Neuronal stem cell (in vitro differentiated cells): ENCODE data around the gene RAE1.

Experiments used
- DNase-seq: peaks from one replicate; pipeline ENCODE4 v3.0.0-alpha.2; 2013; ENCODE audit warnings: low spot score
- H2AFZ ChIP-seq: one replicate; pipeline ENCODE4 v1.6.1; 2013; ENCODE audit warnings: mild to moderate bottlenecking, low read length, inconsistent platforms
- H2AK5ac ChIP-seq: 2 replicates; pipeline ENCODE4 v1.6.1; 2013; ENCODE audit warnings: low read depth, mild to moderate bottlenecking, inconsistent platforms, low read length, moderate library complexity, mixed read lengths
- H2BK120ac ChIP-seq: 2 replicates; pipeline ENCODE4 v1.6.1; 2013; ENCODE audit warnings: low read depth, mild to moderate bottlenecking, inconsistent platforms, low read length, moderate library complexity, mixed read lengths
- H2BK12ac ChIP-seq: one replicate; pipeline ENCODE4 v1.6.1; 2013; ENCODE audit warnings: low read length, inconsistent platforms
- H2BK15ac ChIP-seq: 2 replicates; pipeline ENCODE4 v1.6.1; 2013; ENCODE audit warnings: mild to moderate bottlenecking, low read length, inconsistent platforms, mixed read lengths
- H2BK5ac ChIP-seq: one replicate; pipeline ENCODE4 v1.6.1; 2013; ENCODE audit warnings: inconsistent platforms, mild to moderate bottlenecking, low read length, moderate library complexity
- H3K14ac ChIP-seq: one replicate; pipeline ENCODE4 v1.6.1; 2013; ENCODE audit warnings: low read length, inconsistent platforms
- H3K18ac ChIP-seq: 2 replicates; pipeline ENCODE4 v1.6.1; 2013; ENCODE audit warnings: low read length, inconsistent platforms
- H3K23ac ChIP-seq: 2 replicates; pipeline ENCODE4 v1.6.1; 2013; ENCODE audit warnings: low read depth, mild to moderate bottlenecking, mixed read lengths, low read length, inconsistent platforms; ENCODE audit not compliant: poor library complexity
- H3K27ac ChIP-seq: replicated peaks from 3 replicates; pipeline ENCODE4 v1.5.1; 2013; ENCODE audit warnings: low read length, inconsistent platforms
- H3K27me3 ChIP-seq, 3 experiments: 2 replicates each; pipeline ENCODE4 v1.6.1; 2013; ENCODE audit warnings: low read length in 3 of 3, mild to moderate bottlenecking in 2 of 3, inconsistent platforms in 1 of 3, low read depth in 1 of 3, mixed read lengths in 1 of 3, moderate library complexity in 1 of 3; ENCODE audit not compliant: control insufficient read depth in 3 of 3, insufficient read depth in 3 of 3
- H3K36me3 ChIP-seq, 2 donors: replicated peaks in 1 of 2; 2 replicates each; pipeline ENCODE4 v1.6.1; 2013; ENCODE audit warnings: low read length in 2 of 2; ENCODE audit not compliant: control insufficient read depth in 2 of 2, insufficient read depth in 2 of 2
- H3K4ac ChIP-seq: 2 replicates; pipeline ENCODE4 v1.6.1; 2013; ENCODE audit warnings: inconsistent platforms, mild to moderate bottlenecking, low read length, moderate library complexity
- H3K4me1 ChIP-seq, 2 donors: 1 replicate in 1 of 2; 2 replicates in 1 of 2; pipeline ENCODE4 v1.6.1; 2013; ENCODE audit warnings: low read length in 2 of 2, low read depth in 1 of 2; ENCODE audit not compliant: control insufficient read depth in 2 of 2, insufficient read depth in 1 of 2
- H3K4me2 ChIP-seq: one replicate; pipeline ENCODE4 v1.6.1; 2013; ENCODE audit warnings: mild to moderate bottlenecking, low read length, inconsistent platforms; ENCODE audit not compliant: insufficient read depth, poor library complexity, severe bottlenecking
- H3K4me3 ChIP-seq, 2 donors: 2 replicates each; pipeline ENCODE4 v1.5.1; 2013; ENCODE audit warnings: low read length in 2 of 2, mild to moderate bottlenecking in 2 of 2, inconsistent platforms in 1 of 2, moderate library complexity in 1 of 2
- H3K79me1 ChIP-seq: one replicate; pipeline ENCODE4 v1.6.1; 2013; ENCODE audit warnings: low read depth, mild to moderate bottlenecking, inconsistent platforms, low read length, moderate library complexity
- H3K9ac ChIP-seq: one replicate; pipeline ENCODE4 v1.6.1; 2013; ENCODE audit warnings: mild to moderate bottlenecking, low read depth, low read length, inconsistent platforms; ENCODE audit not compliant: poor library complexity
- H3K9me3 ChIP-seq, 2 donors: replicated peaks in 1 of 2; 2 replicates each; pipeline versions ENCODE3 to v1.6.1; 2013; ENCODE audit warnings: low read length in 2 of 2, mild to moderate bottlenecking in 2 of 2, inconsistent platforms in 1 of 2, low read depth in 1 of 2, mixed read lengths in 1 of 2, moderate library complexity in 1 of 2; ENCODE audit not compliant: control insufficient read depth in 2 of 2, insufficient read depth in 1 of 2
- H4K8ac ChIP-seq: one replicate; pipeline ENCODE4 v1.6.1; 2013; ENCODE audit warnings: low read depth, mild to moderate bottlenecking, inconsistent platforms, low read length, moderate library complexity
- H4K91ac ChIP-seq: one replicate; pipeline ENCODE4 v1.6.1; 2013; ENCODE audit warnings: low read length, low read depth, mild to moderate bottlenecking, inconsistent platforms; ENCODE audit not compliant: poor library complexity
- WGBS, 2 donors: extraction: QIAGEN DNeasy Blood & Tissue Kit; methylation state at CpG; one replicate each; pipeline ENCODE4 v1.1.7; 2013; ENCODE audit warnings: missing lambda C conversion rate in 2 of 2, mixed read lengths in 1 of 2; ENCODE audit not compliant: insufficient read length in 2 of 2, insufficient replicate concordance in 1 of 2; ENCODE audit errors: extremely low coverage in 2 of 2; 5-methylcytosine and 5-hydroxymethylcytosine counted together

Gene RAE1

DNA sequence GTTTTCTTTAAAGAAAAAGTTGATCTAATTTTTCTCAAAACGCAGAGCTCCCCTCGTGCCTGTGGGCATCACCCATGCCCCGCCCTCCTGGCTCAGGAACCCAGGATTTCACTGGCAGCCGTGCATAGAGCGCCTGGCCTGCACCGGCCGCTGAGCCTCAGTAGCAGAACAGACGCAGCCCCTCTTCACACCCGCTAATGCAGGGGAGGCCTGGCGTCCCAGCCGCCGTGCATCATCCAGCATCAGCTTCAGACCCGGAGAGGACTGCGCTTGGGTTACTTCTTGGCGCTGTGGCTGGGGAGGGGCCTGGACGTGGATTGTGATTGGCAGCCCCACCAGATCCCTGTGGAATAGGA lies 58.2 kb downstream of the RAE1 start:
- no peak for DNase-seq
- H2BK120ac ChIP-seq, result no peak overlapping the region
- no peak overlapping the region for H2AFZ ChIP-seq
- H2BK15ac ChIP-seq, result no peak overlapping the region
- H2BK12ac ChIP-seq, result no peak overlapping the region
- peaks cover 11 to 13% of the 10 kb centered on the region in 2 donors for H3K4me1 ChIP-seq
- H4K8ac ChIP-seq, result no peak overlapping the region
- no peaks in the 10 kb centered on the region for H3K9me3 ChIP-seq
- no peak overlapping the region for H3K4me3 ChIP-seq
- H3K79me1 ChIP-seq, result peaks cover 8% of the 10 kb centered on the region
- peaks cover 17 to 53% of the 10 kb centered on the region in 2 donors for H3K36me3 ChIP-seq
- H3K23ac ChIP-seq, result peak overlapping the region; percentile 62
- H2BK5ac ChIP-seq, result peak overlapping the region; percentile 6
- no peak overlapping the region for H3K9ac ChIP-seq
- H3K4me2 ChIP-seq, result no peak overlapping the region
- no peak overlapping the region for H3K27ac ChIP-seq
- H3K14ac ChIP-seq, result no peak overlapping the region
- no peaks in the 10 kb centered on the region for H3K27me3 ChIP-seq
- H3K18ac ChIP-seq, result peak overlapping the region; percentile 57
- no peak overlapping the region for H3K4ac ChIP-seq
- WGBS, 2 donors, result no CpG with 5 or more reads among the region's 16 CpGs
- H4K91ac ChIP-seq, result no peak overlapping the region
- no peak overlapping the region for H2AK5ac ChIP-seq

DNA sequence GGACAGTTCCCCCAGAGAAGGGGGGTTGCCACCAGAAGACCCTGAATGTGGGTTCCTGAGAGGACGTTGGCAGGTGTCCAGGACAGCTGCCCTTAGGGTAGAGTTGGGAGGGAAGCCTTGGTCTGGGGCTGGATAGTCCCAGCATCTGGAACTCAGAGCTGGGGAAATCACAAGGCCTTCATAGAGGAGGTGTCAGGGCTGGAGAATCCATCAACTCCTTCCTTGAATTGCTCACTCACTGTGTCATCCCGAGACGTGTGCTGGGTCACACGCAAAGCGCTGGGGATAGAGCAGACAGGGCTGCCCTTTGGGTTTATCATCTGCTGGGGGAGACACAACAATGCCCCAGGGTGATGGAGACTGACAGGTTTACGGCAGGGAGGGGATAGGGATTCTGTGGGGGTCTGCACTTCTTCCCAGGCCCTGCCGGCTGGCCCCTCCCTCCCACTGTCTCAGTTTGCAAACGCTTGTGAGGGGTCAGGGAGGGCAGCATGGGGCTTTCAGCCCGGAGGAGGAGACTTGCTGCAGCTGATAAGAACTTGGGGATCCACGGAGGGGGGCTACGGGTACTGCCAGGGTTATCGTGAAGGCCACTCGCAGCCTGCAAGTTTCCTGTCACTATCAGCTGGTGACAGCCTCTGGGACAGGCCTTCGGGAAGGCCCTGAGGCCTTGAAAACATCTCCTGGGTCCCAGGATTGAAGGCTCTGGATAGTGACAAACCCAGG lies 58.8 kb downstream of the RAE1 start:
- peak overlapping the region; percentile 13 for H3K18ac ChIP-seq
- H3K27ac ChIP-seq, result no peak overlapping the region
- H3K9me3 ChIP-seq, result no peaks in the 10 kb centered on the region
- H3K4me3 ChIP-seq, result no peak overlapping the region
- no peak overlapping the region for H3K23ac ChIP-seq
- H3K27me3 ChIP-seq, result no peaks in the 10 kb centered on the region
- WGBS, 2 donors, result no CpG with 5 or more reads among the region's 14 CpGs
- H3K4ac ChIP-seq, result no peak overlapping the region
- no peak overlapping the region for H2BK12ac ChIP-seq
- DNase-seq, result no peak
- H3K14ac ChIP-seq, result no peak overlapping the region
- no peak overlapping the region for H2BK5ac ChIP-seq
- peaks cover 5% of the 10 kb centered on the region for H3K79me1 ChIP-seq
- no peak overlapping the region for H2BK15ac ChIP-seq
- H4K8ac ChIP-seq, result no peak overlapping the region
- H2BK120ac ChIP-seq, result no peak overlapping the region
- H3K4me2 ChIP-seq, result no peak overlapping the region
- H3K9ac ChIP-seq, result no peak overlapping the region
- no peak overlapping the region for H2AK5ac ChIP-seq
- no peak overlapping the region for H4K91ac ChIP-seq
- peaks cover 11 to 13% of the 10 kb centered on the region in 2 donors for H3K4me1 ChIP-seq
- H3K36me3 ChIP-seq, result peaks cover 14 to 48% of the 10 kb centered on the region in 2 donors
- no peak overlapping the region for H2AFZ ChIP-seq

DNA sequence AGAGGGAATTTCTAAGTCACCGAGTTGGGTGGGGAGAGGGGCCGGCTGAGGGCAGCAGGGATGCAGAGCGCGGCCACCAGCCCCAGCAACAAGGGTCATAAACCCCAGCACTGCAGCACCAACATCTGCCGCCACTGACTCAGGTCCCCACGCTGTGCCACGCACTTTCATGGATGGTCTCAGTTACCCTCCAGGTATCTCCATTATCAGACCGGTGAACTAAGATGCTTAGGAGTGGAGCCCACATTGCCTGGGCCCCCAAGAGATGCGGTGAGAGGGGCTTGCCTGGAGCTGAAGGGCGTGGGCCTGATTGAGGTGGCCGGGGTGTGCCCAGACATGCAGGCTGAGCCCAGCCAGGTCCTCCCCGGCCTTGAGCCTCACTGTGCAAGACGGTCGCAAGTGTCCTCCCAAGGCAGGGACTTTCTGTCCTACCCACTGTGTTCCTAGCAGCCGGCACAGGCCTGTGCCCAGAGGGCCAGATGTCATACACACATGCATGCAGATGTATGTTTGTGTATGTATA lies 59.4 kb downstream of the RAE1 start:
- DNase-seq, result no peak
- Histone ChIP-seq H3K18ac (peak overlapping the region; percentile 13), H3K9ac (no peak overlapping the region), H2AFZ (no peak overlapping the region), H3K23ac (no peak overlapping the region), H3K27me3 (no peaks in the 10 kb centered on the region), H3K4me2 (no peak overlapping the region), H2BK15ac (no peak overlapping the region), H4K91ac (no peak overlapping the region), H2BK5ac (no peak overlapping the region), H3K14ac (no peak overlapping the region), H3K4me1 (peaks cover 11 to 13% of the 10 kb centered on the region in 2 donors), H3K27ac (no peak overlapping the region), H3K79me1 (peaks cover 5% of the 10 kb centered on the region), H3K4ac (no peak overlapping the region), H2BK12ac (no peak overlapping the region), H2AK5ac (no peak overlapping the region), H3K36me3 (peaks cover 11 to 42% of the 10 kb centered on the region in 2 donors), H3K4me3 (no peak overlapping the region), H4K8ac (no peak overlapping the region), H2BK120ac (no peak overlapping the region), H3K9me3 (no peaks in the 10 kb centered on the region)
- no CpG with 5 or more reads among the region's 15 CpGs for WGBS, 2 donors

DNA sequence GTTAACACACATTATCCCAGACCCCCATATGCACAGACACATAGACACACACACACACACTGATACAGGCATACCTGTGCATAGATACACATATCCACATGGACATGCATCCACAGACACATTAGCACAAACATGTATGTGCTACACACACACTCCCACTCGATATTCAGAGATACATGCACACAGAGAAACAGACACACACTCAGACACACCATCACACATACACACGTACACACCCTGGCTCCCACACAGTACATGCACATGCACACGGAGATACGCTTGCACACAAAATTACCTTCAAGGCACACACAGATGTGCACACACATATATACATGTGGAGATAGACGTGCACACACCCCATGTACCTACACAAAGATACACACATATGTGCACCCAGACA lies 59.9 kb downstream of the RAE1 start:
- H3K4me1 ChIP-seq, result peaks cover 11 to 13% of the 10 kb centered on the region in 2 donors
- H3K23ac ChIP-seq, result peak overlapping the region; percentile 22
- H2AK5ac ChIP-seq, result no peak overlapping the region
- no peak overlapping the region for H3K18ac ChIP-seq
- H3K79me1 ChIP-seq, result peaks cover 5% of the 10 kb centered on the region
- no peak overlapping the region for H3K4me3 ChIP-seq
- no peak overlapping the region for H3K14ac ChIP-seq
- H2AFZ ChIP-seq, result no peak overlapping the region
- no peak overlapping the region for H3K9ac ChIP-seq
- no peak overlapping the region for H3K4ac ChIP-seq
- H4K8ac ChIP-seq, result no peak overlapping the region
- no peak overlapping the region for H3K27ac ChIP-seq
- H3K4me2 ChIP-seq, result no peak overlapping the region
- no peak overlapping the region for H4K91ac ChIP-seq
- H3K27me3 ChIP-seq, result peaks cover 0 to under 1% (median 0%) of the 10 kb centered on the region in 3 experiments
- H2BK5ac ChIP-seq, result no peak overlapping the region
- H3K9me3 ChIP-seq, result no peaks in the 10 kb centered on the region
- no peak overlapping the region for H2BK12ac ChIP-seq
- H2BK120ac ChIP-seq, result no peak overlapping the region
- WGBS, 2 donors, result no CpG with 5 or more reads among the region's 5 CpGs
- peaks cover 11 to 37% of the 10 kb centered on the region in 2 donors for H3K36me3 ChIP-seq
- no peak for DNase-seq
- no peak overlapping the region for H2BK15ac ChIP-seq
